Memory B cell (primary cell): ENCODE data around the gene HUS1B.

Experiments
- ATAC-seq: fragments of 150-1000 bp; cut with Tn5 transposase; 2 replicates; pipeline ENCODE4 v1.10.0; 2021; ENCODE audit warnings: low read depth, mild to moderate bottlenecking, moderate library complexity
- DNase-seq, 2 donors: peaks; one replicate each; pipeline ENCODE4 v3.0.0; 2022; ENCODE audit warnings: low spot score in 2 of 2
- H3K27ac Mint-ChIP-seq: one replicate; pipeline ENCODE4 v1.8.0; 2022; ENCODE audit warnings: mild to moderate bottlenecking, moderate library complexity, mixed read lengths
- H3K27me3 Mint-ChIP-seq: one replicate; pipeline ENCODE4 v1.8.0; 2022; ENCODE audit warnings: mixed read lengths
- H3K36me3 Mint-ChIP-seq: one replicate; pipeline ENCODE4 v1.8.0; 2022; ENCODE audit warnings: mild to moderate bottlenecking, mixed read lengths
- H3K4me1 Mint-ChIP-seq: one replicate; pipeline ENCODE4 v1.8.0; 2022; ENCODE audit warnings: mixed read lengths
- H3K4me3 Mint-ChIP-seq: one replicate; pipeline ENCODE4 v1.8.0; 2022; ENCODE audit warnings: mild to moderate bottlenecking, moderate library complexity, mixed read lengths
- H3K9me3 Mint-ChIP-seq: one replicate; pipeline ENCODE4 v1.8.0; 2022; ENCODE audit warnings: mixed read lengths

Gene HUS1B

DNA sequence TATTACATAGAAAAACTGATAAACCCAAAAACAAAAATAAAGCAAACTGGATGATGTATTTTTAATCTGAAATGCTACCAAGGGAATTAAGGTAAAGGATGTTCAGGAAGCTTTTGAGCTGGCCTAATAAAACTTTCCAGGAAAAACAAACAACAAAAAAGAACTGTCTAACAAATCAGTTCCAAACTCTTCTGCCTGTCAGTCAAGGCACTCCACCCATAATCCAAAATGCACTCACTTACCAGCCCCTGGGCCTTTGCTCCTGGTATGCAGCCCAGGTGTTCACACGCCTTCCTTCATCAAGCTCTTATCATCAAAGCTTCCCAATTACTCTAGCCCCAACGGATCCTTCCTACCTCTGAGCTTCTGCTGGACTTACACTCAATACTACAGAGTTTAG, 32.3 kb upstream of the HUS1B start:
- no peaks in the 10 kb centered on the region for H3K9me3 Mint-ChIP-seq
- ATAC-seq (no peak), DNase-seq (no peak)
- H3K27me3 Mint-ChIP-seq = no peaks in the 10 kb centered on the region
- no peak overlapping the region for H3K27ac Mint-ChIP-seq
- H3K36me3 Mint-ChIP-seq = peaks cover 3% of the 10 kb centered on the region
- peaks cover 29% of the 10 kb centered on the region for H3K4me1 Mint-ChIP-seq
- no peak overlapping the region for H3K4me3 Mint-ChIP-seq

- Mint-ChIP-seq H3K9me3 (no peaks in the 10 kb centered on the region), H3K27me3 (no peaks in the 10 kb centered on the region), H3K36me3 (peaks cover 8% of the 10 kb centered on the region), H3K27ac (no peak overlapping the region), H3K4me3 (no peak overlapping the region), H3K4me1 (peaks cover 30% of the 10 kb centered on the region)
- ATAC-seq (no peak), DNase-seq (no peak)
These were observed 29.6 kb upstream of the HUS1B start for GRCh38 chr6:686497-686896.

DNA sequence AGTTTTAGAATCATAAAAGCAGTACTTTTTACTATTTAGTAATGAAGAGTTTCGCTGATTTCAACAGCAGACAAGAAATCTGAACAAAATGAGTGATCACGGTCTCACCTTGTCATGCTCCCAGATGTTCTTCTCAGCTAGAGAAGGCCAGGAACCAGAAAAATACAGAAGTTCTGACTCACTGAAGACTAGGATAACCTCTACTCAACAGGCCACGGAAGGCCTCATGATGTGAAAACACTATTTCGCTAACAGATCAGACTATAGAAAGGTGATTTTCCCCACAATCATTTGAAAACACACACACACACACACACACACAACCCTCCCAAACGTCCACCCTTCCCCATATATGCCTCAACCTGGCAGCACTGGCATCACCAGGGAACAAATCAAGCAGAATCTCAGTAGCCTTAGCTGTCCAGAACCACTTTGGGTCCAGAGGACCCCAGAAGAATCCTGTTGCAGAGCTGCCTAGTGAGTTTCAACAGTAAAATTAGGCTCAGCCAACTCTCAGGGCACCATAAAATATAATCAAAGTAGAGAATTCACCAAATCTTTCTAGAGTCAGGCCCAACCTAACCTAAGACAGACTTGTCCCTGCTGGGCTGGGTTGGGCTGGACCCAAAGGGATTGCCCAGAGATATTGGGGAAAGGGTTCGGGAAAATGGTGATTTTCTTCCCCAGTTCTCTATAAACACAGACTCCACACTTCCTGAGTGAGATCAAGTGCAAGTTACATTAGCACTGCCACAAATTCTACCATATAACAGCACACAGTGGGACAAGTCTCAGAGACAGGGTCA, 28.1 kb upstream of the HUS1B start:
- ATAC-seq (no peak), DNase-seq (no peak)
- Mint-ChIP-seq H3K4me3 (peak overlapping the region; percentile 38), H3K27ac (no peak overlapping the region), H3K9me3 (no peaks in the 10 kb centered on the region), H3K27me3 (no peaks in the 10 kb centered on the region), H3K4me1 (peaks cover 32% of the 10 kb centered on the region), H3K36me3 (peaks cover 8% of the 10 kb centered on the region)

- ATAC-seq = no peak
- no peak for DNase-seq
- Mint-ChIP-seq H3K27ac (no peak overlapping the region), H3K4me3 (no peak overlapping the region), H3K36me3 (peaks cover 8% of the 10 kb centered on the region), H3K9me3 (no peaks in the 10 kb centered on the region), H3K4me1 (peaks cover 36% of the 10 kb centered on the region), H3K27me3 (no peaks in the 10 kb centered on the region)
These were observed 27.0 kb upstream of the HUS1B start for GRCh38 chr6:683742-684440.

GRCh38 chr6:680666-681340, 23.9 kb upstream of the HUS1B start:
- no peak for ATAC-seq
- peaks cover 13% of the 10 kb centered on the region for H3K36me3 Mint-ChIP-seq
- H3K9me3 Mint-ChIP-seq = no peaks in the 10 kb centered on the region
- DNase-seq = no peak
- peaks cover 38% of the 10 kb centered on the region for H3K4me1 Mint-ChIP-seq
- no peaks in the 10 kb centered on the region for H3K27me3 Mint-ChIP-seq
- no peak overlapping the region for H3K4me3 Mint-ChIP-seq
- H3K27ac Mint-ChIP-seq = peak overlapping the region; percentile 3

- peaks cover 34% of the 10 kb centered on the region for H3K4me1 Mint-ChIP-seq
- ATAC-seq (no peak), DNase-seq (no peak)
- peaks cover 10% of the 10 kb centered on the region for H3K36me3 Mint-ChIP-seq
- no peak overlapping the region for H3K4me3 Mint-ChIP-seq
- no peak overlapping the region for H3K27ac Mint-ChIP-seq
- H3K27me3 Mint-ChIP-seq = no peaks in the 10 kb centered on the region
- no peaks in the 10 kb centered on the region for H3K9me3 Mint-ChIP-seq
These were observed 23.4 kb upstream of the HUS1B start for GRCh38 chr6:680251-680650.

- H3K27me3 Mint-ChIP-seq = no peaks in the 10 kb centered on the region
- no peak overlapping the region for H3K4me3 Mint-ChIP-seq
- peaks cover 9% of the 10 kb centered on the region for H3K36me3 Mint-ChIP-seq
- ATAC-seq = no peak
- H3K9me3 Mint-ChIP-seq = no peaks in the 10 kb centered on the region
- no peak overlapping the region for H3K27ac Mint-ChIP-seq
- H3K4me1 Mint-ChIP-seq = peaks cover 37% of the 10 kb centered on the region
- DNase-seq = no peak
These were observed 22.4 kb upstream of the HUS1B start for GRCh38 chr6:679282-679681.

DNA sequence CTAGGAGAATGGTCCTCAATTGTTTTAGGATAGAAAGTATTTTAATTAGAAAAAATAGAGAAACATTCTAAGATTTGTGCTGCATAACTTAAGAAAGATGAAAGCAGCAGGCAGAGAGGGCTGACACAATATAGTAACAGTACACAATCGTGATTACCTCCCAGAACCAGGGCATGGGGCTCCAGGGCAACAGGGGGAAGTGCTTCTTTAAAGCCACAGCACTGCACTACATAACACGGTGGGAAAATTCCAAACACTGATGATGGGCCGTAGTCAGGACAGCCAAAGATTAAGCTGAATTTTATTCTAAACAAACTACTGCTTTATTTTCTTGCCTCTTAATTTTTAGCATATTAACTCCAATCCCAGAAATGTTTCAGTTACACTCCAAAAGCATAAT, 21.6 kb upstream of the HUS1B start:
- H3K27ac Mint-ChIP-seq = no peak overlapping the region
- H3K36me3 Mint-ChIP-seq = peaks cover 9% of the 10 kb centered on the region
- H3K4me1 Mint-ChIP-seq = peaks cover 31% of the 10 kb centered on the region
- no peaks in the 10 kb centered on the region for H3K27me3 Mint-ChIP-seq
- ATAC-seq = no peak
- DNase-seq = no peak
- H3K9me3 Mint-ChIP-seq = no peaks in the 10 kb centered on the region
- no peak overlapping the region for H3K4me3 Mint-ChIP-seq

GRCh38 chr6:677919-678318, 21.0 kb upstream of the HUS1B start:
- H3K9me3 Mint-ChIP-seq = no peaks in the 10 kb centered on the region
- H3K36me3 Mint-ChIP-seq = peaks cover 9% of the 10 kb centered on the region
- peaks cover 29% of the 10 kb centered on the region for H3K4me1 Mint-ChIP-seq
- ATAC-seq = no peak
- H3K27ac Mint-ChIP-seq = no peak overlapping the region
- no peaks in the 10 kb centered on the region for H3K27me3 Mint-ChIP-seq
- H3K4me3 Mint-ChIP-seq = no peak overlapping the region
- DNase-seq = no peak

DNA sequence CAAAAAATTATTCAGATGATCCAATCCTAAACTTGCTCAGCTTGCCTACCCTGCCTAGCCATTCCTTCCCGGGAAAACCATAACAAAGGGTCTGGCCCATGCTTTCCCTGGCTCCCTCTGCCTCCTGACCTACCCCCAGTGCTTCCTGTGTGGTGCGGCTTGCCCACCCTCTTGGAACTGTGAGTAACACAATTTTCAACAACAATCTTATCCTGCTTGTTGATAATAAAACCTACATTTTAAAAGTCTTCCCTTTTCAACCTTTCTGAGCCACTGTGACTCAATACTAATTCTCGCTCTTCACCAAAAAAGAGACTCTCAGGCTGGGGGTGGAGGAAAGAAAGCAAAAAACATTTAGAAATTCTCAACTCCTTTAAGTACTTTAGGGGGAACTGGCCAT, 18.1 kb upstream of the HUS1B start:
- Mint-ChIP-seq H3K4me1 (peaks cover 21% of the 10 kb centered on the region), H3K36me3 (peaks cover 10% of the 10 kb centered on the region), H3K27me3 (no peaks in the 10 kb centered on the region), H3K4me3 (no peak overlapping the region), H3K27ac (no peak overlapping the region), H3K9me3 (peaks cover 6% of the 10 kb centered on the region)
- ATAC-seq (no peak), DNase-seq (no peak)

GRCh38 chr6:674406-674805, 17.5 kb upstream of the HUS1B start:
- ATAC-seq = no peak
- H3K4me3 Mint-ChIP-seq = no peak overlapping the region
- no peaks in the 10 kb centered on the region for H3K27me3 Mint-ChIP-seq
- peaks cover 17% of the 10 kb centered on the region for H3K4me1 Mint-ChIP-seq
- H3K36me3 Mint-ChIP-seq = peaks cover 11% of the 10 kb centered on the region
- no peak for DNase-seq
- peaks cover 6% of the 10 kb centered on the region for H3K9me3 Mint-ChIP-seq
- H3K27ac Mint-ChIP-seq = no peak overlapping the region

DNA sequence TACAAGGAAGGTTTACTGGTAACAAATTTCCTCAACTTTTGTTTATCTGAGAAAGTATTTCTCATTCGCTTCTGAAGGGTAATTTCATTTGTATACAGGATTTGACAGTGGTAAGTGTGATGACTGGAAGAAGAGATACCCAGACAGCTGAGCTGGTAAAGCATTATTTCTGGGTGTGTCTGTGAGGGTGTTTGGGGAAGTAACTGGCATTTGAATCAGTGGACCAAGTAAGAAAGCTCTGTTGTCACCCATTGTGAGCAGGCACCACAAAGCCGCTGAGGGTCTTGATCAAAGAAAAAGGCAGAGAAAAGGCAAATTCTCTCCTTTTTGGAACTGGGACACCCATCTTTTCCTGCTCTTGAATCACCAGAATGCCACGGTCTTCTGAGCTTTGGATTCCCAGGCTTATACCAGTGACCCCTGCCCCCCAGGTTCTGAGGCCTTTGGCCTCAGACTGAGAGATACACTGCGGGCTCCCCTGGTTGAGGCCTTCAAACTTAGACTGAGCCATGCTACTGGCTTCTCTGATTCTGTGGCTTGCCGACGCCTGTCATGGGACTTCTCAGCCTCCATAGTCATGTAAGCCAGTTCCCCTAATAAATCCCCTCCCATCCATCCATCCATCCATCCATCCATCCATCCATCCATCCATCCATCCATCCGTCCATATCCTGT, 10.5 kb upstream of the HUS1B start:
- Mint-ChIP-seq H3K4me3 (no peak overlapping the region), H3K27me3 (no peaks in the 10 kb centered on the region), H3K36me3 (peaks cover 30% of the 10 kb centered on the region), H3K27ac (no peak overlapping the region), H3K4me1 (peaks cover 32% of the 10 kb centered on the region), H3K9me3 (peaks cover 10% of the 10 kb centered on the region)
- ATAC-seq = no peak
- DNase-seq = no peak

DNA sequence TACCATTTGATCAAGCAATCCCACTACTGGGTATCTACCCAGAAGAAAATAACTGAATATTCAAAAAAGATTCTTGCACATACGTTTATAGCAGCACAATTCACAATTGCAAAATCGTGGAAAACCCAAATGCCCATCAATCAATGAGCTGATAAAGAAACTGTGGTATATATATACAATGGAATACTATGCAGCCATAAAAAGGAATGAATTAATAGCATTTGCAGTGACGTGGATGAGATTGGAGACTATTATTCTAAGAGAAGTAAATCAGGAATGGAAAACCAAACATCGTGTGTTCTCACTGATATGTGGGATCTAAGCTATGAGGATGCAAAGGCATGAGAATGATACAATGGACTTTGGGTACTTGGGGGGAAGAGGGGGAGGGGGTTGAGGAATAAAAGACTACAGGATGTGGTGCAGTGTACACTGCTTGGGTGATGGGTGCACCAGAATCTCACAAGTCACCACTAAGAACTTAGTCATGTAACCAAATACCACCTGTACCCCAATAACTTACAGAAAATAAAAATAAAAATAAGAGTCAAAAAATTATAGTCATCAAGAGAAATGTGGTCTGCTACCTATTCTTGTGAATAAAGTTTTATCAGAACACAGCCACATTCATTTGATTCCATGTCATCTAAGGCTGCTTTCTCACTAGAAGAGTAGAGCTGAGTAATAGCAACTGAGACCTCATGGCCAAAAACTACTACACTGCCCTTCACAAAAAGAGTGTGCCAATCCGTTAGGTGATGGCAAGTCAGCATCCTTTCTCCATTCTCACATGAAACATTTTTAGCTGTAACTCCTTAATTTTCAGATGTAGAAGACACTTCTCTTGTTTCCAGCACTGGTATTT, 8.7 kb upstream of the HUS1B start:
- Mint-ChIP-seq H3K27me3 (no peaks in the 10 kb centered on the region), H3K27ac (no peak overlapping the region), H3K36me3 (peaks cover 25% of the 10 kb centered on the region), H3K4me3 (no peak overlapping the region), H3K9me3 (peaks cover 5% of the 10 kb centered on the region), H3K4me1 (peaks cover 42% of the 10 kb centered on the region)
- no peak for DNase-seq
- ATAC-seq = no peak
